ENCODE measurements around the gene SERPINF2.
"Not testable (repeated sequence)": the region's sequence is repeated elsewhere in the genome, so short reads cannot be mapped to it uniquely, and the experiment has no call there.

SERPINF2 gene

GRCh38 chr17:1742371-1743087, at the start of gene SERPINF2:
TSS of gene SERPINF2 (plus strand) at chr17:1742871. CDS start at chr17:1744996, 2,125 bp downstream.
- DNase-seq (ENCODE audit: low read depth) = no peak

- peak; percentile 69 for DNase-seq (ENCODE audit: low read depth)
Observed at GRCh38 chr17:1693339-1693738, 49.3 kb upstream of the SERPINF2 start.

- DNase-seq (ENCODE audit: low read depth) = no peak
Observed at GRCh38 chr17:1695365-1695764, 47.3 kb upstream of the SERPINF2 start.

- DNase-seq (ENCODE audit: low read depth) = no peak
Observed at GRCh38 chr17:1697681-1698080, 45.0 kb upstream of the SERPINF2 start.

- not testable (repeated sequence) for DNase-seq (ENCODE audit: low read depth)
Observed at GRCh38 chr17:1699891-1700290, 42.8 kb upstream of the SERPINF2 start.

GRCh38 chr17:1703063-1703462, 39.6 kb upstream of the SERPINF2 start:
- DNase-seq (ENCODE audit: low read depth) = peak; percentile 33

- DNase-seq (ENCODE audit: low read depth) = no peak
Observed at GRCh38 chr17:1705004-1705403, 37.7 kb upstream of the SERPINF2 start.

GRCh38 chr17:1707107-1707506, 35.6 kb upstream of the SERPINF2 start:
- no peak for DNase-seq (ENCODE audit: low read depth)

- not testable (repeated sequence) for DNase-seq (ENCODE audit: low read depth)
Observed at GRCh38 chr17:1708791-1709346, 33.8 kb upstream of the SERPINF2 start.

- DNase-seq (ENCODE audit: low read depth) = peak; percentile 34
Observed at GRCh38 chr17:1709403-1709951, 33.2 kb upstream of the SERPINF2 start.

GRCh38 chr17:1709971-1710806, 32.5 kb upstream of the SERPINF2 start, which contains the start of gene TLCD2:
TSS of gene TLCD2 (minus strand) at chr17:1710377. CDS start at chr17:1710242, 135 bp downstream.
- peak; percentile 78 for DNase-seq (ENCODE audit: low read depth)

- DNase-seq (ENCODE audit: low read depth) = peak; percentile 44
Observed at GRCh38 chr17:1710807-1711553, 31.7 kb upstream of the SERPINF2 start.

- DNase-seq (ENCODE audit: low read depth) = no peak
Observed at GRCh38 chr17:1711804-1712203, 30.9 kb upstream of the SERPINF2 start.

- no peak for DNase-seq (ENCODE audit: low read depth)
Observed at GRCh38 chr17:1712271-1712670, 30.4 kb upstream of the SERPINF2 start.

- no peak for DNase-seq (ENCODE audit: low read depth)
Observed at GRCh38 chr17:1713160-1713877, 29.4 kb upstream of the SERPINF2 start.

GRCh38 chr17:1713878-1714426, 28.7 kb upstream of the SERPINF2 start:
- DNase-seq (ENCODE audit: low read depth) = peak; percentile 71

GRCh38 chr17:1714427-1714979, 28.2 kb upstream of the SERPINF2 start:
- peak; percentile 99 for DNase-seq (ENCODE audit: low read depth)

- peak; percentile 97 for DNase-seq (ENCODE audit: low read depth)
Observed at GRCh38 chr17:1714980-1715802, 27.5 kb upstream of the SERPINF2 start.

- DNase-seq (ENCODE audit: low read depth) = no peak
Observed at GRCh38 chr17:1715803-1716075, 26.9 kb upstream of the SERPINF2 start.
